DMS114 treated with DMSO at 0.1 percent for 48 hours (cell line): Measurements from ENCODE around the gene C6orf47.

Experiments used
- DNase-seq: peaks from one replicate; lab custom pipeline; 2025; ENCODE audit not compliant: unreplicated experiment; lab: John Stamatoyannopoulos, UW

Gene C6orf47

GRCh38 chr6:31636698-31637596, 23.6 kb downstream of the C6orf47 start:
- no peak for DNase-seq

- no peak for DNase-seq
These were observed 25.5 kb downstream of the C6orf47 start for GRCh38 chr6:31634969-31635575.

GRCh38 chr6:31634131-31634530, 26.4 kb downstream of the C6orf47 start:
- DNase-seq = no peak

- DNase-seq = no peak
These were observed 27.1 kb downstream of the C6orf47 start for GRCh38 chr6:31633447-31633846.

GRCh38 chr6:31632279-31632946, 28.2 kb downstream of the C6orf47 start:
- no peak for DNase-seq

- no peak for DNase-seq
These were observed 28.8 kb downstream of the C6orf47 start for GRCh38 chr6:31631681-31632278.

- no peak for DNase-seq
These were observed 29.4 kb downstream of the C6orf47 start for GRCh38 chr6:31631209-31631608.

GRCh38 chr6:31630177-31630934, 30.2 kb downstream of the C6orf47 start:
- no peak for DNase-seq

- no peak for DNase-seq
These were observed 31.6 kb downstream of the C6orf47 start for GRCh38 chr6:31629014-31629413.

- no peak for DNase-seq
These were observed 32.8 kb downstream of the C6orf47 start for GRCh38 chr6:31627690-31628287.

- DNase-seq = no peak
These were observed 33.6 kb downstream of the C6orf47 start for GRCh38 chr6:31626952-31627351.

- DNase-seq = no peak
These were observed 36.5 kb downstream of the C6orf47 start for GRCh38 chr6:31624070-31624469.

- DNase-seq = no peak
These were observed 37.9 kb downstream of the C6orf47 start for GRCh38 chr6:31622684-31623091.

GRCh38 chr6:31621991-31622390, 38.6 kb downstream of the C6orf47 start:
- no peak for DNase-seq

GRCh38 chr6:31621320-31621939, 39.1 kb downstream of the C6orf47 start:
- no peak for DNase-seq

GRCh38 chr6:31620586-31621319, 39.8 kb downstream of the C6orf47 start, which contains the start of gene PRRC2A:
Gene PRRC2A (plus strand): TSS chr6:31620715. CDS start chr6:31622790, 2,075 bp downstream.
- peak; percentile 82 for DNase-seq

GRCh38 chr6:31619805-31620585, 40.6 kb downstream of the C6orf47 start:
- DNase-seq = peak; percentile 99

- DNase-seq = no peak
These were observed 43.6 kb downstream of the C6orf47 start for GRCh38 chr6:31617010-31617409.
